ENCODE measurements around the gene ATP8B1.

ATP8B1 gene

GRCh38 chr18:57819119-57819518 lies 16.0 kb upstream of the ATP8B1 start:
- DNase-seq (ENCODE audit: low read depth): no peak

- DNase-seq (ENCODE audit: low read depth): no peak
Observed at GRCh38 chr18:57816208-57816954, 13.3 kb upstream of the ATP8B1 start.

GRCh38 chr18:57814555-57814954 lies 11.4 kb upstream of the ATP8B1 start:
- no peak for DNase-seq (ENCODE audit: low read depth)

GRCh38 chr18:57813245-57813644 lies 10.1 kb upstream of the ATP8B1 start:
- no peak for DNase-seq (ENCODE audit: low read depth)

GRCh38 chr18:57812126-57812477 lies 9.0 kb upstream of the ATP8B1 start:
- no peak for DNase-seq (ENCODE audit: low read depth)

GRCh38 chr18:57811477-57812125 lies 8.5 kb upstream of the ATP8B1 start:
- no peak for DNase-seq (ENCODE audit: low read depth)

- no peak for DNase-seq (ENCODE audit: low read depth)
Observed at GRCh38 chr18:57809190-57809589, 6.1 kb upstream of the ATP8B1 start.

- no peak for DNase-seq (ENCODE audit: low read depth)
Observed at GRCh38 chr18:57807336-57808117, 4.4 kb upstream of the ATP8B1 start.

GRCh38 chr18:57806978-57807285 lies 3.8 kb upstream of the ATP8B1 start:
- DNase-seq (ENCODE audit: low read depth): no peak

GRCh38 chr18:57806201-57806977 lies 3.3 kb upstream of the ATP8B1 start:
- DNase-seq (ENCODE audit: low read depth): no peak

- no peak for DNase-seq (ENCODE audit: low read depth)
Observed at GRCh38 chr18:57805117-57805516, 2.0 kb upstream of the ATP8B1 start.

- DNase-seq (ENCODE audit: low read depth): no peak
Observed at GRCh38 chr18:57804557-57804956, 1.4 kb upstream of the ATP8B1 start.

- DNase-seq (ENCODE audit: low read depth): no peak
Observed at GRCh38 chr18:57802213-57803102, 657 bp downstream of the ATP8B1 start.

- no peak for DNase-seq (ENCODE audit: low read depth)
Observed at GRCh38 chr18:57801761-57802212, 1.3 kb downstream of the ATP8B1 start.

- no peak for DNase-seq (ENCODE audit: low read depth)
Observed at GRCh38 chr18:57801325-57801724, 1.8 kb downstream of the ATP8B1 start.

- DNase-seq (ENCODE audit: low read depth): no peak
Observed at GRCh38 chr18:57798713-57799373, 4.3 kb downstream of the ATP8B1 start.

- DNase-seq (ENCODE audit: low read depth): no peak
Observed at GRCh38 chr18:57797209-57797651, 5.9 kb downstream of the ATP8B1 start.

- DNase-seq (ENCODE audit: low read depth): no peak
Observed at GRCh38 chr18:57794951-57795728, 8.0 kb downstream of the ATP8B1 start.

- no peak for DNase-seq (ENCODE audit: low read depth)
Observed at GRCh38 chr18:57793302-57793986, 9.7 kb downstream of the ATP8B1 start.

Data from stimulated activated CD4-positive, alpha-beta T cell treated with anti-CD3 and anti-CD28 coated beads, Interleukin-2, amount 100 ng/mL, for 4 hours (primary cell).